HG02623 (cell line): ENCODE results near the gene GPR101.
"Not testable (repeated sequence)": the region's sequence is repeated elsewhere in the genome, so short reads cannot be mapped to it uniquely, and the experiment has no call there.

Experiments
- ATAC-seq: cut with Tn5 transposase; IDR thresholded peaks from one replicate; pipeline ENCODE4 v1.9.1; 2021; ENCODE audit warnings: moderate library complexity; ENCODE audit not compliant: unreplicated experiment

The GPR101 gene

DNA sequence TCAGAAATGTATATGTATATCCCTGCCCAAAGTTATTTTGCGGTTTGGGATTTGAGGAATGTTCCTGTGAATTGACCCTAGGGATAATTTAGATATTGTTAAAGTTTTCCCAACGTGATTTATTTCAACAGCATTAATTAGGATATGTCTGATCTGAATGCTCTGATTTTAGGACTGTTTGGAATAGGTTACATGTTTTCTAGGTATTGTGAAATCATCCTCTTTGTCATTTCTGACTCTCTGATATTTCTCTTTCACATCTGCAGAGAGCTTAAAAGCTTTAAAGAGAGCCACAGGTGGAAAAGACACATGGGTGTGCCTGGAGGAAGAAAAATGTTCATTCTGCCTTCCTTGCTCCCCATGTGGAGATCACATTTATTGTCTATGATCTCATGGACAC lies 5.1 kb downstream of the GPR101 start:
- no peak for ATAC-seq

DNA sequence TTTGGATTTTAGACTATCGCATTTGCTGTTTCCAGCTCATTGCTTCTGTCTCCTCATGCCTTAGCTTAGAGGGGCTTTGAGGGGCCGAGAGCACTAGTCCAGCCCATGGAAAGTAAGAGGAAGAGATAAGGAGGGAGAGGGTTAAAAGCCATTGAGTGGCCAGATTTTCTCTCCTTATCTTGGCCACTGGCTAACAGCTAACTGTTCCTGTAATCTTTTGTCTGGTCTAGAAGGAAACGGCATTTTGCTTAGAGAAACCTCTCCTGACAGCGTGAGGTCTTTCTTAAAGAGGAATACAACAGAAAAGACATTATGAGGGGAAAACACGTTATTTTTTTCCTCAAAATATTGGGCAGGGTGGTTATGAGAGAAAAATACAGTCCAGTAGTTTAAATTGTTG lies 7.9 kb downstream of the GPR101 start:
- no peak for ATAC-seq

DNA sequence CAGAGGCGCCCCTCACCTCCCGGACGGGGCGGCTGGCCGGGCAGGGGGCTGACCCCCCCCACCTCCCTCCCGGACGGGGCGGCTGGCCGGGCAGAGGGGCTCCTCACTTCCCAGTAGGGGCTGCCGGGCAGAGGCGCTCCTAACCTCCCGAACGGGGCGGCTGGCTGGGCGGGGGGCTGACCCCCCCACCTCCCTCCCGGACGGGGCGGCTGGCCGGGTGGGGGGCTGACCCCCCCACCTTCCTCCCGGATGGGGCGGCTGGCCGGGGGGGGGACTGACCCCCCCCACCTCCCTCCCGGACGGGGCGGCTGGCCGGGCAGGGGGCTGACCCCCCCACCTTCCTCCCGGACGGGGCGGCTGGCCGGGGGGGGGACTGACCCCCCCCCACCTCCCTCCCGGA lies 33.6 kb downstream of the GPR101 start:
- not testable (repeated sequence) for ATAC-seq

DNA sequence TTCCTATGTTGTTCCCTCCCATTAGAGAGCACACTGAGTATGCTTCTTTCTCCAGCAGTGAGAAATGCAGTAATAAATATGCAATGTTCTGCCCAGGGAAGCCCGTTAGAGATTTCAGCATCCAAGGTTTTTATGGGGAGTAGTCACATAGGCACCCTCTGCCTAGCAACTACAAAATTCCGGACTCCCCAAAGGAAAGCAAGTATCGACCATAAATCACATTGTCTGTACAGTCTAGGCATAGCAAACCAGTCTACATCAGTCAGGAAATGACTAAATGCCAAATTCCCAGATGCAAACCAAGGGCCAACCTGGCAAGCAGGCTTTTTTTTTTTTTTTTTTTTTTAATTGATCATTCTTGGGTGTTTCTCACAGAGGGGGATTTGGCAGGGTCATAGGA lies 34.8 kb downstream of the GPR101 start:
- no peak for ATAC-seq
